Sigmoid colon (tissue), 4 donors: ENCODE data around the gene NCKAP5.

Source experiments
- EP300 ChIP-seq, 4 donors: sonication (generic); formaldehyde crosslinking; IDR thresholded peaks; one replicate each; pipeline ENCODE4 v1.6.1; 2017; ENCODE audit warnings: antibody characterized with exemption in 4 of 4
- POLR2A ChIP-seq, 2 donors: fragments of 450-650 bp; IDR thresholded peaks; one replicate each; pipeline ENCODE4 v1.6.1; 2016; ENCODE audit warnings: antibody characterized with exemption in 2 of 2, mild to moderate bottlenecking in 2 of 2, moderate library complexity in 2 of 2
- POLR2AphosphoS5 ChIP-seq, 4 donors: sonication (generic); formaldehyde crosslinking; IDR thresholded peaks; one replicate each; pipeline ENCODE4 v1.6.1; 2017; ENCODE audit warnings: antibody characterized with exemption in 4 of 4
- TF ChIP-seq, protein P1 (sequence below), 4 experiments: fragments of 450-650 bp in 3 of 4; fragments of 200-600 bp in 1 of 4; IDR thresholded peaks; one replicate each; pipeline ENCODE4 v1.5.1; 2016 to 2019; ENCODE audit warnings: antibody characterized with exemption in 4 of 4, mild to moderate bottlenecking in 3 of 4, moderate library complexity in 2 of 4

DNA sequence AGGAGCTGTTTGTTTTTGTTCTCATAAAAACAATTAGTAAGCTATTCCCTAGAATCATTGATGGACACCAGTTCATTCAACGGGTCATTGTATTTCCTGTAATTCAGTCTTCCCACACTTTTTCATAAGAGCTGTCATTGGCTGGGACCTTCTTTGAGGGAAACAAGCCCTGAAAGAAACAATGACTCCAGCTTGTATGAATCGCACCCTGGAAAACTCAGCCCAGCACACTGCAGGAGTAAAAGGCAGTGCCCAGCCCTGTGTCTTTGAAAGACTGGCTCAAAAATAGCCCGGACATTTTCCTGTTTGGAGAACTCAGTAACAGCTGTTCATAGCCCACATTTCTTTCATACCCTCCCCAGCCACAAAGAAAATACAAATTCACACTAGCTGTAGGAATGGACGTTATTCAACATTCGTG is 81.5 kb downstream of the NCKAP5 start:
- TF ChIP-seq, protein P1, sequence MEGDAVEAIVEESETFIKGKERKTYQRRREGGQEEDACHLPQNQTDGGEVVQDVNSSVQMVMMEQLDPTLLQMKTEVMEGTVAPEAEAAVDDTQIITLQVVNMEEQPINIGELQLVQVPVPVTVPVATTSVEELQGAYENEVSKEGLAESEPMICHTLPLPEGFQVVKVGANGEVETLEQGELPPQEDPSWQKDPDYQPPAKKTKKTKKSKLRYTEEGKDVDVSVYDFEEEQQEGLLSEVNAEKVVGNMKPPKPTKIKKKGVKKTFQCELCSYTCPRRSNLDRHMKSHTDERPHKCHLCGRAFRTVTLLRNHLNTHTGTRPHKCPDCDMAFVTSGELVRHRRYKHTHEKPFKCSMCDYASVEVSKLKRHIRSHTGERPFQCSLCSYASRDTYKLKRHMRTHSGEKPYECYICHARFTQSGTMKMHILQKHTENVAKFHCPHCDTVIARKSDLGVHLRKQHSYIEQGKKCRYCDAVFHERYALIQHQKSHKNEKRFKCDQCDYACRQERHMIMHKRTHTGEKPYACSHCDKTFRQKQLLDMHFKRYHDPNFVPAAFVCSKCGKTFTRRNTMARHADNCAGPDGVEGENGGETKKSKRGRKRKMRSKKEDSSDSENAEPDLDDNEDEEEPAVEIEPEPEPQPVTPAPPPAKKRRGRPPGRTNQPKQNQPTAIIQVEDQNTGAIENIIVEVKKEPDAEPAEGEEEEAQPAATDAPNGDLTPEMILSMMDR (IDR thresholded peaks at IDR 0.05) = no peak
- TF ChIP-seq POLR2A (IDR thresholded peaks at IDR 0.05) = no peak
- TF ChIP-seq POLR2AphosphoS5 (IDR thresholded peaks at IDR 0.05) = no peak
- TF ChIP-seq EP300 (IDR thresholded peaks at IDR 0.05) = no peak
